ENCODE measurements around the gene CLDN2. TPM values are rescaled to one million over a fixed set of nuclear protein-coding genes. Genes with fewer than 3 reads are reported as not detected.

Gene CLDN2
- total RNA-seq, 4 donors from 2014 or later = 1.4 TPM; not detected in 3

GRCh38 chrX:106928227-106928626, 8.0 kb downstream of the CLDN2 start:
- no peaks in the 10 kb centered on the region for H3K36me3 ChIP-seq
- no peaks in the 10 kb centered on the region for H3K27me3 ChIP-seq
- intact Hi-C loops (cut with DNase I; ENCODE audit: low total_unique reads) = no loop called here
- H3K27ac ChIP-seq = no peak overlapping the region
- H3K9me3 ChIP-seq = no peaks in the 10 kb centered on the region
- TF ChIP-seq POLR2A (IDR thresholded peaks at IDR 0.05) = no peak
- TF ChIP-seq CTCF (IDR thresholded peaks at IDR 0.05) = no peak
- H3K4me3 ChIP-seq = no peak overlapping the region
- no peaks in the 10 kb centered on the region for H3K4me1 ChIP-seq
- DNase-seq = no peak

- no peak overlapping the region for H3K27ac ChIP-seq
- no peaks in the 10 kb centered on the region for H3K4me1 ChIP-seq
- no peaks in the 10 kb centered on the region for H3K9me3 ChIP-seq
- TF ChIP-seq CTCF (IDR thresholded peaks at IDR 0.05) (no peak), POLR2A (IDR thresholded peaks at IDR 0.05) (no peak)
- no peaks in the 10 kb centered on the region for H3K36me3 ChIP-seq
- no peak overlapping the region for H3K4me3 ChIP-seq
- H3K27me3 ChIP-seq = no peaks in the 10 kb centered on the region
- no peak for DNase-seq
- intact Hi-C loops (cut with DNase I; ENCODE audit: low total_unique reads) = no loop called here
Observed at GRCh38 chrX:106931831-106932491, 11.8 kb downstream of the CLDN2 start.

- Histone ChIP-seq H3K4me1 (no peaks in the 10 kb centered on the region), H3K9me3 (no peaks in the 10 kb centered on the region), H3K27me3 (no peaks in the 10 kb centered on the region), H3K27ac (no peak overlapping the region), H3K4me3 (no peak overlapping the region), H3K36me3 (no peaks in the 10 kb centered on the region)
- DNase-seq = no peak
- TF ChIP-seq POLR2A (IDR thresholded peaks at IDR 0.05) (no peak), CTCF (IDR thresholded peaks at IDR 0.05) (no peak)
- intact Hi-C loops (cut with DNase I; ENCODE audit: low total_unique reads) = no loop called here
Observed at GRCh38 chrX:106932492-106932923, 12.3 kb downstream of the CLDN2 start.

GRCh38 chrX:106932960-106933537, 12.8 kb downstream of the CLDN2 start:
- DNase-seq = peak; percentile 19 to 22
- Histone ChIP-seq H3K27ac (no peak overlapping the region), H3K9me3 (no peaks in the 10 kb centered on the region), H3K4me1 (no peaks in the 10 kb centered on the region), H3K4me3 (no peak overlapping the region), H3K36me3 (no peaks in the 10 kb centered on the region), H3K27me3 (no peaks in the 10 kb centered on the region)
- intact Hi-C loops (cut with DNase I; ENCODE audit: low total_unique reads) = no loop called here
- no peak for TF ChIP-seq CTCF (IDR thresholded peaks at IDR 0.05)
- TF ChIP-seq POLR2A (IDR thresholded peaks at IDR 0.05) = no peak

GRCh38 chrX:106933538-106933961, 13.3 kb downstream of the CLDN2 start:
- Histone ChIP-seq H3K36me3 (no peaks in the 10 kb centered on the region), H3K27me3 (no peaks in the 10 kb centered on the region), H3K4me3 (no peak overlapping the region), H3K4me1 (no peaks in the 10 kb centered on the region), H3K9me3 (no peaks in the 10 kb centered on the region), H3K27ac (peak overlapping the region in 1 of 2 donors; percentile 8)
- TF ChIP-seq CTCF (IDR thresholded peaks at IDR 0.05) (no peak), POLR2A (IDR thresholded peaks at IDR 0.05) (no peak)
- DNase-seq = peak in 1 of 2 donors; percentile 33
- intact Hi-C loops (cut with DNase I; ENCODE audit: low total_unique reads) = no loop called here
